Posterior vena cava (tissue), 2 donors: ENCODE measurements around the gene LY6G5C. TPM values are rescaled to one million over a fixed set of nuclear protein-coding genes. Genes with fewer than 3 reads are reported as not detected.
A peak's percentile ranks its signal among the peaks of the same experiment; 100 is the strongest.

ENCODE experiments used
- DNase-seq: peaks from one replicate; pipeline ENCODE4 v3.0.0-alpha.2; 2020; ENCODE audit warnings: low spot score
- intact Hi-C, 2 donors: fragments of 100-400 bp; cut with DNase I; formaldehyde crosslinking; loops; one replicate each; pipeline versions ENCODE4 v1.14.1 to v1.14.2; 2022 to 2023
- total RNA-seq, 2 donors: library from RNA; stranded (reverse); fragmentation: NEBNext Ultra II Directional; extraction: Animal tissue kit (Norgen Biotek cat#: 25700); gene quantifications; one replicate each; pipeline ENCODE4 v1.2.1, GENCODE V29; 2021
- donor health status: DM: yes; HTN: yes; CAD: no.
- donor health status: DM: yes; HTN: yes; CAD: no.

The LY6G5C gene
- total RNA-seq, 2 donors from 2014 or later = 1.7 to 1.9 TPM

DNA sequence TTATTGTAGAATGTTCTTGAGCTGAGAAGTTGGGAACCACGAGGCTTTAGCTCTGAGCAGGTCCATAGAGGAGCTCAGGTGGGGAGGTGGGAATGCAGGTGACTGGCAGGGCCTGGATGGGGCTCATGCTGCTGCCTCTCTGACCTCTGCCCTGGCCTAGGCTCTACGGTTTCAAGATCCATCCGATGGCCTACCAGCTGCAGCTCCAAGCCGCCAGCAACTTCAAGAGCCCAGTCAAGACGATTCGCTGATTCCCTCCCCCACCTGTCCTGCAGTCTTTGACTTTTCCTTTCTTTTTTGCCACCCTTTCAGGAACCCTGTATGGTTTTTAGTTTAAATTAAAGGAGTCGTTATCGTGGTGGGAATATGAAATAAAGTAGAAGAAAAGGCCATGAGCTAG is 11.2 kb downstream of the LY6G5C start, which contains the start of gene LY6G5B:
Gene LY6G5B, plus strand, starts transcription at position 301 of the 400 bp plus-strand sequence. CDS start 975 bp downstream, outside the sequence.
- intact Hi-C loops = no loop called here
- DNase-seq = no peak

DNA sequence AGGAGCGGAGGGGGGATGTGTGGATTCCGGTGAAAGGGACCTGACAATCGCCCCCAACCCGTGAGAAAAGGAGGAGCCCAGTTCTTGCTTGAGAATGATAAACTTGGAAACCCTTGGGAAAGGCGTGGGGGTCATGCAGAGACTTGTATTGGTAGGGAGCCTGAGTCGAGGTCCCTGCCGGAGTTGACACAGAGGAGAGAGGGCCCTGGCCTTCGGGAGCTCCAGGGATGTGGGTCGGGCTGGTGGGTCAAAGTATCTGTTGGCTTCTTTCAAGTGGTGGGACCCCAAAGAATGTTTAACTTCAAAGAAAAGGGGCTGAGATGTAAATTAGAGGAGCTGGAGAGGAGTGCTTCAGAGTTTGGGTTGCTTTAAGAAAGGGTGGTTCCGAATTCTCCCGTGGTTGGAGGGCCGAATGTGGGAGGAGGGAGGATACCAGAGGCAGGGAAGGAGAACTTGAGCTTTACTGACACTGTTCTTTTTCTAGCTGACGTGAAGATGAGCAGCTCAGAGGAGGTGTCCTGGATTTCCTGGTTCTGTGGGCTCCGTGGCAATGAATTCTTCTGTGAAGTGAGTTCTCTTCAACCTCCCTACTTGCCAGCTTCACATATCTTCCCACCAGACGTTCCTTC is 14.4 kb downstream of the LY6G5C start:
- no peak for DNase-seq
- intact Hi-C loops = no loop called here

DNA sequence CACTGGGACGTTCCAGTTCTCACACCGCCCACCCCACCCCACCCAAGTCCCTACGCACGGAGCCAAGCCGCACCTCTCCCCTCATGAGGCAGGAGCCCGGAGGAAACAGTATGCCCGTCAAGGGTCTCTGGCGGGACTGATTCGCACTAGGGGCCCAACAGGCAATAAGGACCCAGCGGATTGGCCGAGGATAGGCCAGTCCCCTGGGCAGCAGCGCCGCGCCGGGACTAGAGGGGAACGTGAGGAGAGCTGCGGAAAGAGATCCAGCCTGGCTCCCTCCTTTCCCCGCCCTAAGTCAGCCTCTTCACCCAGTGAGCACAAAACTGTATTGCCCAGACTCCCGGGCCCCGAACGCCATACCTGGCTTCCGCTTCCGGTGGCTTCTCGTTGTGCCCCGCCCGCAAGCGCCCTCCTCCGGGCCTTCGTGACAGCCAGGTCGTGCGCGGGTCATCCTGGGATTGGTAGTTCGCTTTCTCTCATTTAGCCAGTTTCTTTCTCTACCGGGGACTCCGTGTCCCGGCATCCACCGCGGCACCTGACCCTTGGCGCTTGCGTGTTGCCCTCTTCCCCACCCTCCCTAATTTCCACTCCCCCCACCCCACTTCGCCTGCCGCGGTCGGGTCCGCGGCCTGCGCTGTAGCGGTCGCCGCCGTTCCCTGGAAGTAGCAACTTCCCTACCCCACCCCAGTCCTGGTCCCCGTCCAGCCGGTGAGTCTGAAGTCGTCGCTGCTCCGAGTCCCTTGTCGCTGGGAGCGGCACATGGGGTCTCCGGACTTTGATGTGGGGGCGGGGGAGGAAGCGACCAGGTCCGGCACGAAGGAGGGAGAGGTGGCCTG is 15.1 kb downstream of the LY6G5C start, which contains the start of gene CSNK2B:
Gene CSNK2B, plus strand, starts transcription at position 580 of the 836 bp plus-strand sequence. CDS start 752 bp downstream, outside the sequence.
- intact Hi-C loops = no loop called here
- peak; percentile 99 for DNase-seq

DNA sequence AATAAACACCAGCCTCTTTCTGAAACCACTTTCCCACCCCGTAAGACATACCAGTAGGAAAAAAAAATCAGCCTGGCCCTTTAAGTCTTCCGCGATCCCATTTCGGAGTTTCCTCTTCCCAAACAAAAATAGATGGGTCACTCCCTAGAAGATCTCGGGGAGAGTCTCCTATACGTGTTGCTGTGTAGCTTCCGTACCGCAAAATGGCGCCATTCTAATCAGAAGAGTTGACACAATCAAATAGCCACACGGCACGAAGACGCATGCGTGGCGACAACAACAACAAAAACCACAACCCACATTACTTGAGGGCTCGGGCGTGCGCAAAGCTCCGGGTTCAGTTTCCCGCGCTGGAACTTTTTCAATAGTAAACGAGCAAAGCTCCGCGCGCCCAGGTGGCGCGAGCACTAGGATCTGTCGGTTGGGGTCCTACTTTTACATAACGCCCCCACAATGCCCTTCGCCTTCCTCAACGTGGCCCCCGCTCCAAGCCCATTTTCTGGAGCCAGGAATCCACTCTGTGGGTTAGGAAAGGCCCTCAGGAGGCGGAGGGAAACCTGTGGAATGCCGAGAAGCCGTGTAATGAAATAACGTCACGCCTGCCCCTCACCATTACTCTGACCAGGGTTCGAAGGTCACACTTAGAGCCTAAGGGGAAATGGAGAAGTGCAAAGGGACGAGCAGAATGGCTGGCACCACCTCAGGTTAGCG is 15.9 kb downstream of the LY6G5C start, which contains the start of gene GPANK1:
Gene GPANK1, minus strand, starts transcription at position 208 of the 711 bp plus-strand sequence. CDS start 519 bp downstream, outside the sequence.
- intact Hi-C loops = no loop called here
- peak; percentile 97 for DNase-seq

DNA sequence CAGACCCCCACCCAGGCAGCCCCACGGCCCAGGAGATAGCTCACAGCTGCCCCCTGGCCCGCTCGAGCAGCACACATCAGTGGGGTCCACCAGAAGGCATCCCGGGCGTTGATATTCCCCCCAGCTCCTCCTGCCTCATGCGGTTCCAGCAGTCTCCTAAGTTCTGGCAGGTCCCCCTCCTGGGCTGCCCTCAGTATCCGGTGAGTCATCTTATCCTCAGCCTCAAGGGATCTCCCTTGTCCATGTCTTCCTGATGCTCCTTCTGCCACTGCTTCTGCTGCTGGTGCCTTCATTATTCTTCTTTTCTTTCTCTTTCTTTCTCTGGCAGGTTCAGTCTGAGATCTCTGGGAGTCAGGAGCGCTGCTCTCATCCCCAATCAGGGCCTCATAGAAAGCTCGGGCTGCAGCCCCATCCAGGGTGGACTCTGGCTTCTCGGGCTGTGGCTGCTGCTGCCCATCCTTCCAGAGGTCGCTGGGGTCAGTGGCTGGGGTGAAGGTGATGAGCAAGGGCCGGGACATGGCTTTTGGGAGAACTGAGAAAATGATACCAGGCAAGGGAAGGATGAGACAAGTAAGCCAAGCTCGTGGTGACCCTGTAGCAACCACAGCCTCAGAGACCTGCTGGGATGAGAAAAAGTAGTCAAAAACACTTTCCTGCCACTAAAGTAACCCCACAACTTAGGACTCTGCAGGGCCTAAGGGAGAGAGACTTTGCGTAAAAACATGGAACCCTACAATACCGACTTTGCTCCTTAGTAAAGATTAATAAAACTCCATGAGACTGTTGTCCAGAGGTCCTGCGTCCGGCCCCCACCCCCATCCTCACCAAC is 16.7 kb downstream of the LY6G5C start:
- intact Hi-C loops = no loop called here
- no peak for DNase-seq

DNA sequence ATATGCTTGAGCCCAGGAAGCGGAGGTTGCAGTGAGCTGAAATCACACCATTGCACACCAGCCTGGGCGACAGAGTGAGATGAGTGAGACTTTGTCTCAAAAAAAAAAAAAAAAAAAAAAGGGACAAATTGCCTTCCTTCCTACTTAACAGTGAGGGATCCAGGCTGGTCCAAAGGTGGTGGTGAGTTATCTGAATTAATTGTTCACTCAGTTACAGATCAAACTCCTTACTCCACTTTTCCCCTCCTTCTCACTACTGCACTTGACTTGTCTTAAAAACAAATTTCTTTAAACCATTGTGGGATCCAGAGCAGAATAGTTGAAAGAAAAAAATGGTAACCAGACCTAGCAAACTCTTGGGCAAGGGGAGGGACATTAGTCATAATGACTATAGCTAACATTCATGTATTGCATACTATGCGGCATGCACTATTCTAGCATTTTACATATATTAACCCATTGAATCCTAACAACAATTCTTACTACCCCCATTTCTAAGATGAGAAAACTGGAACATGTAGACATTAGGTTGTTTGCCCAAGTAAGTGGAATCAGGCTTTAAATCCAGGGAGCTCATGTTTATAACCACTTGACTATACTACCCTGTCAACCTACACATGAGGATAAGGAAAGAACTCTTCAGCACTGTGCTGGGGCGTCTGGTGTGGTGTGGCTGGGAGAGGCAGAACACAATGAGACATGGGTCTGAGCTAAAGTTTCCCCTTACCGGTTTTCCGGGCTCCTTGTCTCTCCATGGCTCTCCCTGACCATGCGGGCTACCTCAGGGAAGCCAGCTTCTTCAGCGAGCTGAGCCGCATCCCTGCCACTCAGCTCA is 17.5 kb downstream of the LY6G5C start:
- intact Hi-C loops = no loop called here
- DNase-seq = no peak

DNA sequence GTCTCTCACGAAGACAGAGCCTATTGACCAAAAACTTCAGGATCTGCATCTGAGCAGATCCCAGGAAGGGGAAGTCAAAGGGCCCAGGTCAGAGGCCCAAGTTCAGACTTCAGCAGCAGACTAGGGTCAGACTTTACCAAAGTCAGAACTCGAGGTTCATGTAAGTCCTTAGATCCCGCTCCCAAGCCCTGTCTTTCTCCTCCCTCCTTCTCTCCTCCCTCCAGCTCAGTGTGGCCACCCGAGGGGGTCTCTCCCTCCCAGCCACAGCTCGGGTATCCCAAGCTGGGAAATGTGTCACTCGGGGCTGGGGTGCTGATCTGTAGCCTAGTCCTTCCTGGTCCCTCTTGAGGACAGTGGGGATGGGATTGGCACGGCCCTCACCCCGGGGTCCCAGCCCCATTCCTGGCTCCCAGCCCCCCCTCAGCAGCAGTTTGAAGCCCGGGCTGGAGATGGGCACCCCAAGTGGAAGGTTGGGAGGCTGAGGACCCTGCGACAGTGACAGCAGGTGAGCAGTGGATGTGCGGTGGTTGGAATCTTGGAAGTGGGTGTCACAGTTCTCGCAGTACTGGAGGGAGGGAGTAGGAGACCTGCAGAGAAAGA is 18.6 kb downstream of the LY6G5C start:
- intact Hi-C loops = no loop called here
- no peak for DNase-seq

DNA sequence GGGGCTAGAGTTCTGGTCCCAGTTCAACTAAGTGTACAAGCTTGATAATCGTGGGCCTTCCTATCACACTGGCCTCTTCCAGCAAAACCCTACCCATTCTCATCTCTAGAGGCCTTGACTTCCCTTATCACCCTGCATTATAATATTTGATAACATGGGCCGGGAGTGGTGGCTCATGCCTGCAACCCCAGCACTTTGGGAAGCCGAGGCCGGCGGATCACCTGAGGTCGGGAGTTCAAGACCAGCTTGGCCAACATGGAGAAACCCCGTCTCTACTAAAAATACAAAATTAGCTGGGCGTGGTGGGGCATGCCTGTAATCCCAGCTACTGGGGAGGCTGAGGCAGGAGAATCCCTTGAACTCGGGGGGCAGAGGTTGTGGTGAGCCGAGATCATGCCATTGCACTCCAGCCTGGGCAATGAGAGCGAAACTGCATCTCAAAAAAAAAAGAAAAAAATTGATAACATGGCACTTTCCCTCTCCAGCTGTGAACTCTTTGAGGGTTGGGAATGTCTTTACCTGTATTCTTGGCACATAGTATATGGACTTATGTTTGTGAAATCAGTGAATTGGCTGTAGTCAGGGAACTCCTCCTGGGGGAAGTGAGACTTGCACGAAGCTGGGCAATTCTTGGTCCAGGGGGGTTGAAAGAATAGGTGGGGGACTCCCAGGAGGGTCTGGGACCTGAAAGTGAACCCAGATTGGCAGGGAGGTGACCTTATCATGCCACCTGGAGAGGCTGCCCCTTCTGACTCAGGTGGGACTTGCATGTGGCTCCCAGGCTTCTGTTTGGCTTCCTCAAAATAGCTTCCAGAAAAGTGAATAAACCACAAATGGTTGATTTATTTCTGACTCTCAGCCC is 19.4 kb downstream of the LY6G5C start:
- intact Hi-C loops = no loop called here
- DNase-seq = no peak

DNA sequence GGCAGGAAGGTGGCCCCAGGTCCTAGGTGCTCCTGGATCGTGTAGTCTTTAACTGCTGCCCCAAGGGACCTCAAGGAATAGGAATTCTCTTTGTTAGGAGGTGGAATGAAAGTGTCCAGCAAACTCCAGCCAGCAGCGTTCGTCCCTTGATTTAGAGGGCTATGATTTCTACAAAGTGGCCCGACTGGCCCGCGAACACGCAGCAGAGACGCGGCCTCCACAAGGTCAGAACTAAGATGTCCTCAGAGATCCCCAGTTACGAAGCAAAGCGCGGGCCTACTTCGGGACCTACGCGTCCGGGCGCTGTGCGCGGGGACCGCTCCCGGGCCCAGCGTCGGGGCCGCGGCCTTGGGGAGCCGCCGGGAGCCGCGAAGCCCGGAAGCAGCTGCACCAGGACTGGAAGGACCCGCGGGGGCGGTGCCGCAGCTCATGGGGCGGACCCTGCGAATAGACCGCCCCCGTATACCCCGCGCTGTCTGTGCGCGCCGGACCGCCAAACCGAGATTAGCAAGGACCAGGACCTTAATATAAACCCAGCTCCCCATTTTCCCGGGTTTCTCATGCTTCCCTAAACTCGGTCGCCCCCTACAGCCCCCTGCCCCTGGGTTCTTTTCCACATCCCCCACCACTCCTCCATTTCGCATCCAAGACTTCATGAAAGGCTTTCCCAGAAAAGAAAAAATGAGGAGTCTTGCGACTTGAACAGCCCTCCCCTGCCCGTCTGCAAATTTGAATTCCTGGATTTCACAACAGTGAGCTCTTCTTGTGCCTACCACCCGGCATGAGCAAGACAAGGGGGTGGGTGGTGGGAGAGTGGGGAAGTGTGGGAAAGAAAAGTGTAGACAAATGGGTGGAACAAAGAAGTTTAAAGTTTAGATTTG is 20.2 kb downstream of the LY6G5C start, which contains the start of gene C6orf47:
Gene C6orf47, minus strand, starts transcription at position 398 of the 881 bp plus-strand sequence. CDS start 831 bp downstream, outside the sequence.
- intact Hi-C loops = no loop called here
- peak; percentile 95 for DNase-seq

DNA sequence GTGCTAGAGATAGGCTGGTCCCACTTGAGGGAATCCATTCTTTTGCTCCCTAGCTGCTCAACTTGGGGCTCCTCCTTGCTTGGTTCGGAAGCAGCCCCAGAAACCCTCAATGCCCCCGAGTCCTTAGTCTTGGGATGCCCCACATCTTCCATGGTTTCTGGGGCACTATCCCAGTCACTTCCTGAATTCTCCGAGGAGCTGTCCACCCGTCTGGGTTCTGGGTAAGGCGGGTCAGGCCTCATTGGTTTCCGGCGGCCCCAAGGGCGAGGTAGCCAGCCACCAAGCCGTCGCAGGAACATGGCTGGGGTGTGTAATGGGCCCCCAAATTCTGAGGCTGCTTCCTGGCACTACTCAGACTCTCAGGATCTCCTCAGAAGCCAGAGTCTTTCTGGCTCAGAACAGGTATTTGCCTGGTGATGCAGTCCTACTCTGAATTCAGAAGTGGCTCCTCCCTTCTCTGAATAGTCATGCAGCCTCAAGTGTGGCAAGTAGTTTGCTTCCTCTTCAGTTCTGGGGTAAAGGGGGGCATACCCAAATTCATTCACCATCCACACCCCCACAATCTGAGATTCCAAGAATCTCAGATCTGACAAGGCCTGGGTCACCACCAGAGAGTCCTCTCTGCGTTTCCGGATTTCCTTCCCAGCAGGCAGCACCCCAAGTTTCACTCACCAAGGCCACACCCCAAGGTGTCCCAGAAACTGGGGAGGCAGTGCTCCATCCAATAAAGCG is 21.1 kb downstream of the LY6G5C start:
- intact Hi-C loops = no loop called here
- DNase-seq = no peak

DNA sequence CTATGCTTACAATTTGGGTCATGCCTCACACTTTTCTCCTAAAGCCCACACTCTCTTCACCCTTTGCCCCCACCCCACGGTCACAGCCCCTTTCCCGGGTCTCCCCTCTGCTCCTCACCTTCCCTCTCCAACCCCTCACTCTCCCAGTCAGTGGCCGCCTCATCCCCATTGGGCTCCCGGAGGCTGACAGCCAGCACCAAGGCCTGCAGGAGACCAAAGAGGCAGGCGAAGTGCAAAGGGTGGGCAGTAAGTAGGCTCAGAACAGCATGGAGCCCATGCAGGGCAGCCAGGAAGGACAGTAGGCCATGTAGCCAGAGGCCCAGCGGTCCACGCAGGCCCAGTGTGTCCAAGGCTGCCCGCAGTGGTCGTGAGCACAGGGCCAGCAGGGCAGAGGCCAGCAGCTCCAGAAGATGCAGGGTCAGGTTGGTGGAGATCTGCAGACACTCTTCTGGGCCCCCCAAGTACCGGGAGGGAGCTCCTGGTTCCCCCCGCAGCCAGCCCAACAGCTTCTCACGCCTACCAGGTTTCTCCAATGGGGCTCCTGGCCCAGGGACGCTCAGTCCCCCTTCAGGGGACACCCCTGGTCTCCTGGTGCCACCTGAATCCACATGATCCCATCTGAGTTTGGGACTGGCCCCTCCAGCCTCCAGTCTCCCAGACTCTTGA is 21.8 kb downstream of the LY6G5C start:
- intact Hi-C loops = no loop called here
- no peak for DNase-seq

DNA sequence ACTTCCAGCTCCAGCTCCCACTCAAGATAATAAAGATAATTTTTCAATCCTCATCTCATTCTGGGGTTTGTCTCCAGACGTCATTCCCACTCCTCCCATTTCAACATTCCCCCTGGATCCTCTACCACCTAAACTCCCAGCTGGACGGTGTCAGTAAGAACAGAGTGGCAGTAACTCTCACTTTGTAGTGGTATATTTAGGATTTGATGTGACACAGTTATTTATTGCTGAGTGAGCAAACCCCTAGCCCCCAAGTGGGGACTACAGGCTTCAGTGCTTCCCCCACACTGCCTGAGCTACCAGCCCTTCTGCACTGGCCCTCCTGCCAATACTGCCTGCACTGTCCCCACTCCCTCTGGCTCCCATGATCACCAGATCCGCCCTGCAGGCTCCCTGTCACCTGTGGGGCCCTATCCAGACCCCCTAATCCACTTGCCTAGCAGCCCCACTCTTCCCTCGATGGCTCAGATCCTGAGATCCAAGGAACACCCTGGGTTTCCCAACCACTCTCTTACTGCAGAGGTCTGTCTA is 22.6 kb downstream of the LY6G5C start:
- intact Hi-C loops = no loop called here

DNA sequence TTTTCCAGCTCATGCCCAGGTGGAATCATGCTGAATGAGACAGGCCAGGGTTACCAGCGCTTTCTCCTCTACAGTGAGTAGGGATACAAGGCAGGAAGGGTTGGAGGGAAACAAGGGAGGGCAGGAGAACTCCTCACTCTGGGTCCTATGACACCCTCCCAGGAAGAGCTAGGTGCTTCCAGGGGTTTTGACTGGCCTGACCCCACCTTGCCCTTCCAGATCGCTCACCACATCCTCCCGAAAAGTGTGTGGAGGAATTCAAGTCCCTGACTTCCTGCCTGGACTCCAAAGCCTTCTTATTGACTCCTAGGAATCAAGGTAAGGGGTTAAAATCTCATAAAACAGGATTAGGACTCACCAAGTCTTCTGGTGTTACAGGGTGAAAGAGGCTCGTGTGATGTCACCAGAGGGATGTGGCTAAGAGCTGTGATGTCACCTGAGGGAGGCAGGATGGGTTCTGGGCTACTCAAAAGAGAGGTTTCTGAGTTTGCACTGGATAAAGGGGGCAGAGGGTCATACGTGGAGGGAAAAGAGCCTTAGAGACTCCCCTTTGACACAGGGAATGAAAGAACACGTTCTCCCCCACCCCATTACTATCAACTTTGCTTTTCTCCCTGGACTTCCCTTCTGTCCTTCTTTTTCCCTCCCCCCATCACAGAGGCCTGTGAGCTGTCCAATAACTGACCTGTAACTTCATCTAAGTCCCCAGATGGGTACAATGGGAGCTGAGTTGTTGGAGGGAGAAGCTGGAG is 23.3 kb downstream of the LY6G5C start:
- no peak for DNase-seq
- intact Hi-C loops = no loop called here

More for the DNA sequence above, 22.6 kb downstream of the LY6G5C start:
- no peak for DNase-seq
